ENCODE data around the gene BCL2L2. TPM values are rescaled to one million over a fixed set of nuclear protein-coding genes. Genes with fewer than 3 reads are reported as not detected.

The BCL2L2 gene
- total and polyA plus RNA-seq, 10 of the 15 experiments (the other 5 are each of a cell fraction or from before 2014, with no cell fraction given) = 1.4 to 14.7 (median 7.1) TPM

GRCh38 chr14:23306412-23307145, at the start of gene BCL2L2 (continued):
- TF ChIP-seq ZNF207 (IDR thresholded peaks at IDR 0.05; ENCODE audit: borderline replicate concordance) (no peak), SMARCA5 (IDR thresholded peaks at IDR 0.05) (no peak), ATF3 (IDR thresholded peaks at IDR 0.05; ENCODE audit: borderline replicate concordance, extremely low read depth, low read depth, low read length) (peak; percentile 68), NR2C1 (IDR thresholded peaks at IDR 0.05) (peak; percentile 9; the same call in 1 of the 2 replicates), STAT1 (conservative IDR thresholded peaks at IDR 0.05) (no peak), CEBPB (IDR thresholded peaks at IDR 0.05; ENCODE audit: borderline replicate concordance in 1 of 2, low read depth in 2 of 2, low read length in 2 of 2) (no peak), HDAC2 (IDR thresholded peaks at IDR 0.05) (no peak), RAD21 (IDR thresholded peaks at IDR 0.05; ENCODE audit: insufficient read depth, low read depth, low read length) (no peak), SUZ12 (IDR thresholded peaks at IDR 0.05; ENCODE audit: unreplicated experiment) (no peak), TAF1 (IDR thresholded peaks at IDR 0.05; ENCODE audit: borderline replicate concordance, low read depth, low read length) (no peak), TBL1XR1 (IDR thresholded peaks at IDR 0.05; ENCODE audit: low read depth, low read length) (no peak; the same call in 1 of the 2 replicates), RB1 (IDR thresholded peaks at IDR 0.05; ENCODE audit: borderline replicate concordance) (0 out of 2 replicates have a peak, but pooled peaks have one; percentile 41), CBX3 (IDR thresholded peaks at IDR 0.05; ENCODE audit: borderline replicate concordance, low read depth) (no peak), CBFB (IDR thresholded peaks at IDR 0.05; ENCODE audit: low read depth) (no peak), SPI1 (IDR thresholded peaks at IDR 0.05; ENCODE audit: borderline replicate concordance, insufficient read depth, low read depth, low read length) (0 out of 2 replicates have a peak, but pooled peaks have one; percentile 16), IKZF2 (IDR thresholded peaks at IDR 0.05) (peak; percentile 87 to 88), ZNF622 (IDR thresholded peaks at IDR 0.05) (no peak), RUNX3 (IDR thresholded peaks at IDR 0.05; ENCODE audit: low read length) (no peak), HDGF (IDR thresholded peaks at IDR 0.05) (peak; percentile 78), USF1 (IDR thresholded peaks at IDR 0.05; ENCODE audit: borderline replicate concordance, extremely low read length, insufficient read depth, low read depth, low read length) (no peak), CEBPZ (IDR thresholded peaks at IDR 0.05; ENCODE audit: low read depth, low read length) (no peak), BCLAF1 (IDR thresholded peaks at IDR 0.05) (no peak), MAX (IDR thresholded peaks at IDR 0.05; ENCODE audit: low read depth, low read length) (no peak), WRNIP1 (IDR thresholded peaks at IDR 0.05; ENCODE audit: borderline replicate concordance, low read depth, low read length) (no peak)

All from GM12878 (cell line).